ENCODE measurements around the gene GPANK1.
"Not testable (repeated sequence)": the region's sequence is repeated elsewhere in the genome, so short reads cannot be mapped to it uniquely, and the experiment has no call there.

GPANK1 gene

GRCh38 chr6:31664790-31665500 lies at the start of gene GPANK1:
Gene GPANK1 (minus strand): TSS chr6:31664997. CDS start chr6:31664478, 519 bp downstream.
- peak; percentile 83 for DNase-seq (ENCODE audit: low read depth)

DNA sequence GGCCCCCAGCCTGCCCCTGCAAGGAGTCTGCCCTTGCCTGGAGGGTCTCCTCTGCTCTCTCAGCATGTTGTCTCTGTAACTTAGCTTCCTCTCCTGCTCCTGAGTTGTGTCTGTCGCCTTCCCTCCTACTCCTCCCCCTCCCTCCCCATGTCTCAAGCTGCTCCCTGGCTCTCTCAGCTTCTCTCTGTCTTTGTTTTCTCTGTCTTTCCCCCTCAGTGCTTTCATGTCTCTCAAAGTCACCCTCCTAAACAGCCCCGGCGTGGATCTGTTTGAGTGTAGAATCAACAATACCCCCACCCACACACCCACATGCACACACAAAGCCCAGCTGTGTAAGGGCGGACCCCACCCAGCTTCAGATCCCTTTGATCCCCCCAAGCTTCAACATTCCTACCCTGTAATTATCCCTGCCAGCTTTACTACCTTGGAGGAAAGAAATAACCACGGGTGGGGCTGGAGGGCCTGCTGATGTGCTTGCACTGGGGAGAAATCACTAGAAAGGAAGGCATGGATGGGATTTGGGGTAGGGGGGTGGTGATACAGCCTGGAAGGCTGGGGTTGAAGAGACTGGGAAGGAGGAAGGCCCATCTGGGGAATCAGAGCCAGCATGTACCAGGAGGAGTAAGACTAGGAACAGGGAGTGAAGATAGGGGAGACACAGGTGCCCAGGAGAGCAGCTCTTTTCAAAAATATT lies 49.3 kb upstream of the GPANK1 start:
- DNase-seq (ENCODE audit: low read depth), result no peak

DNA sequence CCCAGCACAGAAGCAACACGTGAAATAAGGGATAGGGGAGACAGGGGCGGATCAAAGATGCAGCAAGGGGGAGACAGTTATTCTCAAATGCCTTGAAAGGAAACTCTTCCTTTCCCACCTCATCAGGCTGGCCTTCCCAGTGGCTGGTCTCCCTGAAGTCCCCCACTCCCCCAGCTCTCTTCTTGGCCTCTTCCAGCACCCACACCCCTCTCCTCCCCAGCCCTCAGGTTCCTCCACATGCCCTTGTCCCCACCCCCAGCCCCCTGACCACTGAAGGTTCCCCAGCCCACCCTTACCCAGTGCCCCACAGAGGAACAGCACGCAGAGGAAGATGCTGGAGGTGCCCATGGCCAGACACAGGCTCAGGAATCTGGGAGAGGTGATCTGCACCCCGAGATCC lies 48.7 kb upstream of the GPANK1 start:
- DNase-seq (ENCODE audit: low read depth), result no peak

DNA sequence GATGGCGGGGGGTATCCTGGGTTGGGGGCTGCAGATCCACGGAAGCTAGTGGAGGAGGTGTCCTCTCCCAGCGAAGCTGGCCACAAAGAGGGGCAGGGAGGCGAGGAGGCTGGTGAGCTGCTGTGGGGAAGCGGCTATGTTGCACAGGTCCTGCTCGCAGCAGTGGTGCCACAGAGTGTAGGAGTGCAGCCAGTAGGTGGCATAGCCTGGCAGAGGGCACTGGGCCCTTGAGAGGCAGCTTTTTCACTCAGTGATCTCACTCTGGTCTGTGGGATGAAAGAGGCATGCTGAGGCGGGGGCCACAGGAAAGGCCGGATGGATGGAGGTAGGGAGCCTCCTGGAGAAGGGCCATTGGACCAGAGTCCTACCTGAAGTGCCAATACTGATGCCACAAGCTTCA lies 47.5 kb upstream of the GPANK1 start:
- no peak for DNase-seq (ENCODE audit: low read depth)

DNA sequence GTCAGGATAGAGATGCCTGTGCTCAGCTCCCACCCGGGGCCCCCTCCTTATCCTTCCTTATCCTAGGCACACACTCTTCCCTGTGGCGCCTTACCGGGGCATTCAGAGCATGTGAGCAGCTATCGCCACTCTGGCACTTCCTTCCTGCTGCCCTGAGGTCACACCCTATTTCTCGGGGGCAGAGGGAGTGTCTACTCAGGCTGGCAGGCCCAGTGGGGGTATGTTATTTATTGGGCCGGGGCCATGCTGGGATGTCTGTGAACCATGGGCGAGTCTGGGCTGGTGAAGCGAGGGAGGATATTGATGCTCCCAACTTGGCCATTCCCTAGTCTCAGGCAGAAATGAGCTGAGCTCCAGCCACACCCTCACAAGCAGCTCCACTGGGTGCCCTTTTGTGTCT lies 46.4 kb upstream of the GPANK1 start:
- DNase-seq (ENCODE audit: low read depth), result no peak

DNA sequence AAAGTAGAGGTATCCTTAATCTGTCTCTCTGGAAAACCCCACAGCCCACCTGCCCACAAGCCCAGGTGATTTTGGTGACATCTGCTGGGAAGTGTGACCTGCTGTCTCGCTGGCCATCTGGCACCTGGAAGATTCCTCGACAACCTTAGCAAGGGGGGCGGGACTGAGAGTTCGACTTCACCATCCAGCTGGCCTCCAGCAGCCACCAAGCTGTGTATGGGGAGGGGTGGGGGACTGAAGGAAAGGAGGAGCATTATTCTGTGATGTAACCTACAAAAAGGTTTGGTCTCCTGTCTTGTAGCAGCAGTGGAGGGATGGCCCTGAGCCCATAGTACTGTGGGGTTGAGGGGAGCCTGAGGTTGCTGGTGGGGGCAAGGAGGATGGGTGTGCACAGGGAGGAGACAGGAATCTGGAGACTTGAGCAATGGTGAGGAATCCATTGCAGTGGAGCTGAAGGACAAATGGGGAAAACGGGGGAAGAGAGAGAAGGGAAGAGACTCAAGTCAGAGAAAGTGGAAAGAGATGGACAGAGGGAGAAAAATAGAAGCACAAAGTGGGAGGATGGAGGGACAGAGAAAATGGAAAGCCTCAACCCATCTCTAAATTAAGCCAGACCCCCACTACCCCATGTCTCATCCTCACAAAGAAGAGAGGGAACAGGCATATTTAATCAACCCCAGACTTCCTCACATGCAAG lies 45.9 kb upstream of the GPANK1 start:
- no peak for DNase-seq (ENCODE audit: low read depth)

GRCh38 chr6:31709157-31709556 lies 44.4 kb upstream of the GPANK1 start:
- not testable (repeated sequence) for DNase-seq (ENCODE audit: low read depth)

GRCh38 chr6:31708224-31708623 lies 43.4 kb upstream of the GPANK1 start:
- no peak for DNase-seq (ENCODE audit: low read depth)

DNA sequence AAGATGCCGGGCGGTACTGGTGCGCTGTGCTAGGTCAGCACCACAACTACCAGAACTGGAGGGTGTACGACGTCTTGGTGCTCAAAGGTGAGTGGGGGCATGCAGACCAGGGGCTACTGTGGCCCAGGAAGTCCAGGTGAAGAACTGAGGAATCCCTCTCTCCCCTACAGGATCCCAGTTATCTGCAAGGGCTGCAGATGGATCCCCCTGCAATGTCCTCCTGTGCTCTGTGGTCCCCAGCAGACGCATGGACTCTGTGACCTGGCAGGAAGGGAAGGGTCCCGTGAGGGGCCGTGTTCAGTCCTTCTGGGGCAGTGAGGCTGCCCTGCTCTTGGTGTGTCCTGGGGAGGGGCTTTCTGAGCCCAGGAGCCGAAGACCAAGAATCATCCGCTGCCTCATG lies 42.9 kb upstream of the GPANK1 start:
- no peak for DNase-seq (ENCODE audit: low read depth)

DNA sequence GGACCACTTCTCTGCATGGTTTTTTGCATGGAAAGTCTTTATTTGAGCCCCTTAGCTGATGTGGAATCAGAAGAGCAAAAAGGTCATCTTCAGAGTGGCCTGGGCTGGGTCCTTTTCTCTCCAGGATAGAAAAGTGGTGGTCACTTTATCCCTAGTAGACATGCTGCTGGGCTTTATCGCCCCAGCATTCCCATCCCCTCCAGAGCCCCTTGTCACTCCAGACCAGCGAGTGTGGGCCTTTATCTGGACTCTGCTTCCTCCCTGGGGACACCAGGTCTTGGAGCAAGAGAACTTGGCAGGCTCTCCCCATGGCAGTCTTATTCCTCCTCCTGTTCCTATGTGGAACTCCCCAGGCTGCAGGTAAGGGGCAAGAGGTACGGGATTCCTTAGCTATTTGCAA lies 41.8 kb upstream of the GPANK1 start, which contains the start of gene LY6G6F:
Gene LY6G6F (plus strand): TSS at position 268 of the 400 bp plus-strand sequence. CDS start 41 bp downstream, at position 309.
- DNase-seq (ENCODE audit: low read depth), result no peak

GRCh38 chr6:31705931-31706330 lies 41.1 kb upstream of the GPANK1 start:
- DNase-seq (ENCODE audit: low read depth), result no peak

DNA sequence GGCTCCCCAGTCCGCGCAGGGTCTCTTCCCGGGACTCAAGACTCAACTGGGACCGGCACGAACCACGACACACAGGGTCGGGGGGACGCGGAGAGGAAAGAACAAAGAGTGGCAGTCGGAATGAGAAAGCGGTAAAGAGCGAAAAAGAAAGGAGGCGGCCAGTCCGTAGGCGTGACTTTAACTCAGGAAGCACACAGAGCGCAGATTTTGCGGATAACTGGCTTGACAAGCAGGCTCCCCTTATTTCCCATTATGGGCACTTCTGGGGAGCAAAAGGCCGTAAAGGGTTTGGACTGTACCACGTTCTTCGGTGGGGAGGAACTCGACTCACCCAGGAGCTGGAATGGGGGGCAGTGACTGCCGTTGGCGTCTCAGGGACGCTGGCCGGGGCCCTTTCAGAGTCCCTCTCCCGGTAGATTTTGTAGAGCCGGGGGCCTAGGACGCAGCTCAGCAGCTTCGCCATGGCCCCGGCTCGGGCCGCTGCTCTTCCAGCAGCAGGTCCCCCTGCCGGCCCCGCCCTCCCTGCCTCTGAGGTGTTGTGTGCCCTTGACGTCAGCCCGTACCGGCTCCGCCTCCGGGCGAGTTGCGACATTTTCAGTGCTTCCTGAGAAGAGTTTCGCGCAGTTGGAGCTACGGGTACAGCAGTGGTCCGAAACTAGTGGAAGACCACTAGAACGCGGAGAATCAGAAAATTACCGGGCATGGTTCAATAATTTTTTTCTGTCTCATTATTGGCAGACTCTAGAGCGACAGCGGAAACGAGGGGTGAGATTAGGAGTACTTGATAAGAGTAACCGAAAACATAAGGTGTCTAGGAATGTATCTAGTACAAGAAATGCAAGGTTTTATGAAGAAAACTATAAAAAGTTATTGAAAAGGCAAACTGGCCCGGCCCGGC lies 38.3 kb upstream of the GPANK1 start, which contains the start of gene ABHD16A:
Gene ABHD16A (minus strand): TSS at position 506 of the 898 bp plus-strand sequence. CDS start 43 bp downstream, at position 463.
- DNase-seq (ENCODE audit: low read depth), result peak; percentile 93

DNA sequence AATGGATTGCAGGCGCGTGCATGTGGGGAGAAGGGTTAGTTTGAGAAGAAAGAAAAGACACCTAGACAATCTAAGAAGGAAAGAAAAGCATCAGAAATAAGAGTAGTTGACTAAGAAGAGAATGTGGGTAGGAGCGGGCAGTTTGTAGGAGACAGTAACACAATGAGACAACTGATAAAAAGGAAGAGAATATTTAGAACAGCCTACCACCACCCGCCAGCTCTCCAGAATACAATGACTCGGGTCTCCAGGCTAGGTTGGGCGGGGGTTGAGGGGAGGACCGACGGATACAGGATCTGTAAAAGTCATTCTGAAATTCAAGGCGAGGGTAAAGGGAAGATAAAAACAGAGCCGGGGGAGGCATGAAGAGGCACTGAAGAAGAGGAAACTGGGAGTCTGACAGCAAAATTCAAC lies 37.6 kb upstream of the GPANK1 start:
- no peak for DNase-seq (ENCODE audit: low read depth)

GRCh38 chr6:31701666-31702404 lies 37.0 kb upstream of the GPANK1 start:
- no peak for DNase-seq (ENCODE audit: low read depth)

- DNase-seq (ENCODE audit: low read depth), result no peak
These were observed 36.1 kb upstream of the GPANK1 start for GRCh38 chr6:31700740-31701401.

GRCh38 chr6:31697555-31697954 lies 32.8 kb upstream of the GPANK1 start:
- DNase-seq (ENCODE audit: low read depth), result no peak

DNA sequence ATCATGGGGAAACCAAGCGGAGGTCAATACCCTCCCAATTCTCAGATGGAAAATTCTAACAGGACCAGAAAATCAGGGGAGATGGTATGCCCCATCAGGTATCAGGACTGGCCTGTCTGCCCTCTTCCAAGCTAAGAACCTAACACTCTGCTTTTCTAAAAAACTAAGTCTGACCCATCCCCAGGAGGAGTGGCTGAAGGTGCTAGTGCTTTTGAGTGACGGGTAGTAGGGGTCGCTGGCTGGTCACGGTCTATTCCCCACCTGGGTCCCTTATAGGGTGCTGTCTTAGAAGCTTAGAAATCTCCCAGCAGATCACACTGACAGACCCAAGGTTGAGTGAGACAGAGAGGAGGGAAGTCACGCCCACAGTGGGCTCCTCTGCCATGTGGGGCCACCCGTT lies 28.7 kb upstream of the GPANK1 start:
- no peak for DNase-seq (ENCODE audit: low read depth)

- no peak for DNase-seq (ENCODE audit: low read depth)
These were observed 28.1 kb upstream of the GPANK1 start for GRCh38 chr6:31692886-31693285.

GRCh38 chr6:31692353-31692752 lies 27.6 kb upstream of the GPANK1 start:
- DNase-seq (ENCODE audit: low read depth), result no peak

- DNase-seq (ENCODE audit: low read depth), result no peak
These were observed 26.8 kb upstream of the GPANK1 start for GRCh38 chr6:31691564-31692108.

Measured in activated T-helper 1 cell treated with Interleukin-2 at 50 U/mL for 16 hours (primary cell).